Ovary (tissue), 9 donors: ENCODE results near the gene PANK2. TPM values are rescaled to one million over a fixed set of nuclear protein-coding genes. Genes with fewer than 3 reads are reported as not detected.

Source experiments
- DNase-seq, 5 donors: peaks; one replicate each; pipeline ENCODE4 v3.0.0-alpha.2; 2019 to 2020
- H3K27ac ChIP-seq, 2 donors: fragments of 200-600 bp; one replicate each; pipeline versions ENCODE4 v1.5.1 to v1.8.0; 2019 to 2022
- H3K27me3 ChIP-seq: fragments of 200-600 bp; one replicate; pipeline ENCODE4 v1.8.0; 2022
- H3K36me3 ChIP-seq: fragments of 200-600 bp; sonication (generic); one replicate; pipeline ENCODE4 v1.5.1; 2019
- H3K4me1 ChIP-seq: one replicate; pipeline ENCODE4 v1.8.1; 2013; ENCODE audit warnings: mild to moderate bottlenecking, moderate library complexity; ENCODE audit not compliant: insufficient read depth
- H3K4me3 ChIP-seq: fragments of 200-600 bp; sonication (generic); one replicate; pipeline ENCODE4 v1.5.1; 2017
- H3K9me3 ChIP-seq, 2 donors: fragments of 200-600 bp in 1 of 2; sonication (generic) in 1 of 2; one replicate each; pipeline versions ENCODE4 v1.5.1 to v1.8.1; 2013 to 2019; ENCODE audit warnings: mild to moderate bottlenecking in 1 of 2, moderate library complexity in 1 of 2
- EP300 ChIP-seq: sonication (generic); formaldehyde crosslinking; IDR thresholded peaks from one replicate; pipeline ENCODE4 v1.6.1; 2017; ENCODE audit warnings: antibody characterized with exemption
- POLR2A ChIP-seq: fragments of 450-650 bp; IDR thresholded peaks from one replicate; pipeline ENCODE4 v1.6.1; 2017; ENCODE audit warnings: antibody characterized with exemption, mild to moderate bottlenecking, moderate library complexity
- WGBS, 3 donors: extraction: QIAGEN DNeasy Blood & Tissue Kit in 1 of 3; methylation state at CpG; one replicate each; pipeline versions ENCODE4 v1.1.5 to v1.1.7; 2013 to 2017; 5-methylcytosine and 5-hydroxymethylcytosine counted together
- intact Hi-C, 4 donors: fragments of 100-400 bp; cut with DNase I; formaldehyde crosslinking; loops; one replicate each; pipeline versions ENCODE4 v1.11.0 to v1.15.1; 2022 to 2023
- polyA plus RNA-seq, 2 donors: library from polyadenylated mRNA; stranded (reverse); fragments of 200-250 nt in 1 of 2; fragments of 350-450 nt in 1 of 2; fragmentation: Illumina TruSeq in 1 of 2; extraction: RNeasy Lipid Tissue Mini Kit (QIAGEN cat#74804) in 1 of 2; gene quantifications; one replicate each; pipeline ENCODE4 v1.2.3, GENCODE V29; 2013 to 2014
- total RNA-seq, 7 donors: library from RNA; depleted of rRNA in 2 of 7; stranded (reverse); fragments of >200 nt in 2 of 7; fragmentation: NEBNext Ultra II Directional in 3 of 7; extraction: Animal tissue kit (Norgen Biotek cat#: 25700) in 3 of 7; gene quantifications; one replicate each; pipeline versions ENCODE4 v1.1.0 to v1.2.4, GENCODE V29; 2016 to 2023
- TF ChIP-seq, protein P1 (sequence below), 3 donors: fragments of 450-650 bp in 2 of 3; fragments of 200-600 bp in 1 of 3; IDR thresholded peaks; one replicate each; pipeline versions ENCODE4 v1.5.1 to v1.8.0; 2016 to 2022; ENCODE audit warnings: antibody characterized with exemption in 3 of 3, mild to moderate bottlenecking in 1 of 3
- donor health status: DM: no; HTN: no; CAD: no; lungs with moderate emphysema.
- donor health status: DM: no; HTN: no; CAD: no.
- donor health status: Bipolar disorder and iron deficiency.
- donor health status: DM: yes; HTN: yes; CAD: no.
- donor health status: DM: no; HTN: no; CAD: no.
- donor health status: DM: yes; HTN: yes; CAD: no.

PANK2 gene
- total and polyA plus RNA-seq, 9 donors: 20.0 to 39.5 (median 33.9) TPM

DNA sequence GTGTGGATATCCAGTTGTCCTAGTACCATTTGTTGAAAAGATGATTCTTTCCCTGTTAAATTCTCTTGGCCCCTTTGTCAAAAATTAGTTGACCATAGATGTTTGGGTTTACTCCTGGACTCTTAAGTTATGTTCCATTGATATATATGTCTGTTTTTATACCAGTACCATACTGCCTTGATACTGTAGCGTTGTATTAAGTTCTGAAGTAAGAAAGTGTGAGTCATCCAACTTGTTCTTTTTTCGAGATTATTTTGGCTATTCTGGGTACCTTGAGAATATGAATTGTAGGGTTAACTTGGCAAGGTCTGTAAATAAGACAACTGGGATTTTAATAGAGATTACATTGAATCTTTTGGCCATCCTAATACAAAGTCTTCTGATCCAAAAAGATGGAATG lies 26.5 kb downstream of the PANK2 start:
- H3K4me1 ChIP-seq: no peaks in the 10 kb centered on the region
- intact Hi-C loops: no loop called here
- H3K27ac ChIP-seq: no peak overlapping the region
- H3K9me3 ChIP-seq: no peaks in the 10 kb centered on the region
- no peaks in the 10 kb centered on the region for H3K36me3 ChIP-seq
- no peaks in the 10 kb centered on the region for H3K27me3 ChIP-seq
- no peak overlapping the region for H3K4me3 ChIP-seq
- DNase-seq: no peak
- 53 to 66% (median 60%) methylated on average over 2 of the region's 2 CpGs for WGBS, 3 donors
- no peak for TF ChIP-seq EP300
- TF ChIP-seq POLR2A: no peak
- TF ChIP-seq, protein P1, sequence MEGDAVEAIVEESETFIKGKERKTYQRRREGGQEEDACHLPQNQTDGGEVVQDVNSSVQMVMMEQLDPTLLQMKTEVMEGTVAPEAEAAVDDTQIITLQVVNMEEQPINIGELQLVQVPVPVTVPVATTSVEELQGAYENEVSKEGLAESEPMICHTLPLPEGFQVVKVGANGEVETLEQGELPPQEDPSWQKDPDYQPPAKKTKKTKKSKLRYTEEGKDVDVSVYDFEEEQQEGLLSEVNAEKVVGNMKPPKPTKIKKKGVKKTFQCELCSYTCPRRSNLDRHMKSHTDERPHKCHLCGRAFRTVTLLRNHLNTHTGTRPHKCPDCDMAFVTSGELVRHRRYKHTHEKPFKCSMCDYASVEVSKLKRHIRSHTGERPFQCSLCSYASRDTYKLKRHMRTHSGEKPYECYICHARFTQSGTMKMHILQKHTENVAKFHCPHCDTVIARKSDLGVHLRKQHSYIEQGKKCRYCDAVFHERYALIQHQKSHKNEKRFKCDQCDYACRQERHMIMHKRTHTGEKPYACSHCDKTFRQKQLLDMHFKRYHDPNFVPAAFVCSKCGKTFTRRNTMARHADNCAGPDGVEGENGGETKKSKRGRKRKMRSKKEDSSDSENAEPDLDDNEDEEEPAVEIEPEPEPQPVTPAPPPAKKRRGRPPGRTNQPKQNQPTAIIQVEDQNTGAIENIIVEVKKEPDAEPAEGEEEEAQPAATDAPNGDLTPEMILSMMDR (IDR thresholded peaks at IDR 0.05): no peak

DNA sequence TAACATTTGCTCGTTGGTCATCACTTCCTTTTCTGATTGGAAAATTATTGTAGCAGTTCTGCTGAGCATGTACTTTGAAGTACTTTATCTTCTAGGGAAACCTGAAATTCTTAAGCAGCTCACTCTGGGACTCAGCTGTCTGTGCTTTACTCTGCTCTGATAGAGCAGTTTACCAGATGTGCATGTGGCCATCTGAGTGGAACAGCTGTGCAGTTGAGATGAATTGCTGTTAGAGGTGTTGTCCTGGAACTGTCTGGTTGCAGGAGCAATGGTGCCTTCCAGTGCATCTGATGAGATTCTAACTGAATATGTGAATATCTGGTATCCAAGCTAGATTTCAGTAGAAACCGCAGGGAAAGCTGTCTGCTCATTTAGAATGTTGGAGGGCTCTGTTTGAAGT lies 27.2 kb downstream of the PANK2 start:
- intact Hi-C loops: no loop called here
- TF ChIP-seq, protein P1 (IDR thresholded peaks at IDR 0.05): no peak
- no peak for TF ChIP-seq POLR2A
- no peak for TF ChIP-seq EP300
- no peak for DNase-seq
- no peaks in the 10 kb centered on the region for H3K4me1 ChIP-seq
- no peaks in the 10 kb centered on the region for H3K27me3 ChIP-seq
- H3K9me3 ChIP-seq: no peaks in the 10 kb centered on the region
- H3K36me3 ChIP-seq: no peaks in the 10 kb centered on the region
- no peak overlapping the region for H3K4me3 ChIP-seq
- no peak overlapping the region for H3K27ac ChIP-seq
- WGBS, 3 donors: 41 to 53% (median 51%) methylated on average over 2 of the region's 2 CpGs

DNA sequence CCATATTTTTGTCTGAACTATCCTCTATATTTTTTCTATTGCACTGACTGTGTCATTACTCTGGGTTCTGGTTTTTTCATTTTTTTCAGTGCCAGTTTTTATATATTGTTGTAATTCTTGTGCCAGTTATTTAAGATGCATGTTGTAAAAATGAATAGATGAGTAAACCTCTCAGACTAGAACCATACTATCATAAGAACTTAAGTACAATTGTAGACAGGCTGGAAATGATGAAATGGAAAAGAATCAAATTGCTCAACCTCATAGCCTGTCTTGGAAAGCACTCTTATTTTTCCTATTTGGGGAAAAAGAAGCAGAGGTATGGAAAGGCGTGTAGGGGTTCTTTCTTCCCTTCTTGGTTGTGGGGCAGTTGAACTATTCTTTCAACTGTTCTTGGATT lies 30.2 kb downstream of the PANK2 start:
- DNase-seq: no peak
- H3K27ac ChIP-seq: no peak overlapping the region
- H3K9me3 ChIP-seq: no peaks in the 10 kb centered on the region
- H3K4me3 ChIP-seq: no peak overlapping the region
- H3K36me3 ChIP-seq: no peaks in the 10 kb centered on the region
- TF ChIP-seq, protein P1 (IDR thresholded peaks at IDR 0.05): no peak
- TF ChIP-seq EP300 (no peak), POLR2A (no peak)
- intact Hi-C loops: no loop called here
- WGBS, 3 donors: 80 to 96% (median 88%) methylated on average over 1 of the region's 1 CpG
- no peaks in the 10 kb centered on the region for H3K4me1 ChIP-seq
- no peaks in the 10 kb centered on the region for H3K27me3 ChIP-seq

DNA sequence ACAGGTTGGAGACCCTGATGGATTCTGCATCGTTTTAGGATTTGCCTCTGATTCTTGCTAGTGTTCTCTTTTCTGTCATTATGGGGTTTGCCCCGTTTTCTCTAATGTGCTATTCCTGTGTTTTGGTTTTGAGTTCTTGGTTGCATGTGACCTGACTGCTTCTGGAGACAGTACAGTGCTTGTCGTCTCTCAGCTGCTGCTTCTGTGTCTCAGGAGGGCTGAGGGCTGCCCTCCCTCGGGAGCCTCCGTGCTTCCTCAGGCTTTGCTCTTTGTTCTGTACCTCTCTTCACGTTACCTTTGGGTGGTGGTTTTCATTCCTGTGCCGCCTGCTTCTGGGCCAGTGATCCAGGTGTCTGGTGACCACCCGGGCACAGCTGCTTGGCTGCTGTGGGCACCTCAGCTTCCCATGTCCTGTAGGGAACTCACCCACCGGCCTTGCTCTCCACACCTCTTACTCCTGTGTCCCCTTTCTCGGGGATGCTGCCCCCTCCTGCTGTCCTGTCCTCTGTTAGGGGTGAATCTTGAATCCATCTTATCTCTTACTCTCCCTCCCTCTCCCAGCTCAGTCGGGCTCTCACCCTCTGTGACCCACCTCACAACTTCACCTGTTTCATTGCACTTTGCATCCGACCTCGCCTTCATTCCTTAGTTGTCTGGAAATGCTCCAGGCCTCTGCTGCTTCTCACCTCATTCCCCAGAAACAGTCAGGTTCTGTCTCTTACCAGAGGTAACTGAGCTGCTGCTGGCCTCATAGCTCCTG lies 33.2 kb downstream of the PANK2 start:
- intact Hi-C loops: no loop called here
- no peaks in the 10 kb centered on the region for H3K36me3 ChIP-seq
- no peak for DNase-seq
- H3K9me3 ChIP-seq: no peaks in the 10 kb centered on the region
- H3K27me3 ChIP-seq: no peaks in the 10 kb centered on the region
- no peak overlapping the region for H3K4me3 ChIP-seq
- H3K4me1 ChIP-seq: peaks cover 3% of the 10 kb centered on the region
- no peak overlapping the region for H3K27ac ChIP-seq
- 67 to 73% (median 69%) methylated on average over 13 of the region's 13 CpGs for WGBS, 3 donors
- TF ChIP-seq, protein P1 (IDR thresholded peaks at IDR 0.05): no peak
- TF ChIP-seq POLR2A (no peak), EP300 (no peak)
